Measurements from ENCODE around the gene TANGO6. TPM values are rescaled to one million over a fixed set of nuclear protein-coding genes. Genes with fewer than 3 reads are reported as not detected.
"Not testable (repeated sequence)": the region's sequence is repeated elsewhere in the genome, so short reads cannot be mapped to it uniquely, and the experiment has no call there.

The TANGO6 gene
- total RNA-seq, 1 donor from 2014 or later, result 26.6 TPM

- no peak for DNase-seq (ENCODE audit: low spot score)
These were observed 162.5 kb downstream of the TANGO6 start for GRCh38 chr16:69005641-69006355.

- no peak for DNase-seq (ENCODE audit: low spot score)
These were observed 169.6 kb downstream of the TANGO6 start for GRCh38 chr16:69012906-69013305.

GRCh38 chr16:69013991-69014390 lies 170.7 kb downstream of the TANGO6 start:
- DNase-seq (ENCODE audit: low spot score), result no peak

GRCh38 chr16:69014811-69015210 lies 171.5 kb downstream of the TANGO6 start:
- DNase-seq (ENCODE audit: low spot score), result no peak

- DNase-seq (ENCODE audit: low spot score), result no peak
These were observed 173.9 kb downstream of the TANGO6 start for GRCh38 chr16:69017036-69017783.

GRCh38 chr16:69019811-69020210 lies 176.5 kb downstream of the TANGO6 start:
- DNase-seq (ENCODE audit: low spot score), result no peak

GRCh38 chr16:69029121-69029520 lies 185.8 kb downstream of the TANGO6 start:
- no peak for DNase-seq (ENCODE audit: low spot score)

DNA sequence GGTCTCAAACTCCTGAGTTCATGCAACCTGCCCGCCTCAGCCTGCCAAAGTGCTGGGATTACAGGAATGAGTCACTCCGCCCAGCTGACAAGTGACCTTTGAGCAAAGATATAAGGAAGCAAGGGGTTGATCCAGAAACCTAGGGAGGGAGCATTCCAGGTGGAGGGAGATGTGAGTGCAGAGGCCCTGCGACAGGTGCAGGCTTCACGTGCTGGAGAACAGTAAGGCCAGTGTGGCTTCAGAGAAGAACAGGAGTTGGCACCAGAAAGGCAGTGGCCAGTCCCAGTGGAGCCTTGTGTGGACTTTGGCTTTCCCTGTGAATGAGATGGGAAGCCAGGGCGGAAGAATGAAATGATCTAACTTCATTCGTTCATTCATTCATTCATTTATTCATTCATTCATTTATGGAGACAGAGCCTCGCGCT lies 188.6 kb downstream of the TANGO6 start:
- DNase-seq (ENCODE audit: low spot score), result no peak

GRCh38 chr16:69033151-69033949 lies 190.0 kb downstream of the TANGO6 start:
- no peak for DNase-seq (ENCODE audit: low spot score)

DNA sequence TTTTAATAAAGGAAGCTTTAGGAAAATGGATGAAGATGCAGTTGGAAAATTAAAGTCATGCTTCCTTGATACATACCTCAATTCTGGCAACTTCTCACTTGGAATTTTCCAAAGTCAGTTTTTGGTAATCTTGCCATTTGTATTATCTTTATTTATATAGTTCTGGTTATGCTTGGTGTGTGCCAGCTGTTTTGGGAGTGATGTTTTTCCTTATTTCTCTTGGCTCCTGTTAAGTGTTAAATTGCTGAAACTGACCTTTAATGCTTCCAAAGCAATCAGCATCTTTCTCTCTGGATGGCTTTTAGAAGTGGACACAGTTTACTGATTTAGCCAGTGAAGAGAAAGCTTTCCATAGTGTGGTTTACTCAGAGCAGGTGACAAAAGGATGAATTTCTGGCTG lies 192.0 kb downstream of the TANGO6 start:
- DNase-seq (ENCODE audit: low spot score), result no peak

DNA sequence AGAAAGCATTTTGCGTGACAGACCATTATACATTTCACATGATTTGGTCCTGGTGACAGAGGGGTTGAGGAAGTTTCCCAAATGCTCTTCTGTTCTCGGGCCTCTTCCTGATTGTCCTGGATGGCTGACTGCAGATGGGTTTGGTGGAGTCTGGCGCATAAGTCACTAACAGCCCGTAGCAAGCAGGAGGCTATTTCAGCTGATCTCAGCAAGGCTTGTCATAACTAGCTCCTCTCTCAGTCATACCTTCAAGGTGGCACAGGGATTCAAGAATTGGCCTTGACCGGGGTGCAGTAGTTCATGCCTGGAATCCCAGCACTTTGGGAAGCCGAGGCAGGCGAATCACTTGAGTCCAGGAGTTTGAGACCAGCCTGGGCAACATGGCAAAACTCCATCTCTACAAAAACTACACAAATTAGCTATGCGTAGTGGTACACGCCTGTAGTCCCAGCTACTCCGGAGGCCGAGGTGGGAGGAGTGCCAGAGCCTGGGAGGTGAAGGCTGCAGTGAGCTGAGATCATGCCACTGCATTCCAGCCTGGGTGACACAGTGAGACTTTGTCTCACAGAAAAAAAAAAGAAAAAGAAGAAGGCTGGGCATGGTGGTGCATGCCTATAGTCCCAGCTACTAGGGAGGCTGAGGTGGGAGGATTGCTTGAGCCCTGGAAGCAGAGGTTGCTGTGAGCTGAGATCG lies 193.2 kb downstream of the TANGO6 start:
- DNase-seq (ENCODE audit: low spot score), result no peak

- no peak for DNase-seq (ENCODE audit: low spot score)
These were observed 194.2 kb downstream of the TANGO6 start for GRCh38 chr16:69037373-69038160.

GRCh38 chr16:69039333-69039941 lies 196.1 kb downstream of the TANGO6 start:
- no peak for DNase-seq (ENCODE audit: low spot score)

DNA sequence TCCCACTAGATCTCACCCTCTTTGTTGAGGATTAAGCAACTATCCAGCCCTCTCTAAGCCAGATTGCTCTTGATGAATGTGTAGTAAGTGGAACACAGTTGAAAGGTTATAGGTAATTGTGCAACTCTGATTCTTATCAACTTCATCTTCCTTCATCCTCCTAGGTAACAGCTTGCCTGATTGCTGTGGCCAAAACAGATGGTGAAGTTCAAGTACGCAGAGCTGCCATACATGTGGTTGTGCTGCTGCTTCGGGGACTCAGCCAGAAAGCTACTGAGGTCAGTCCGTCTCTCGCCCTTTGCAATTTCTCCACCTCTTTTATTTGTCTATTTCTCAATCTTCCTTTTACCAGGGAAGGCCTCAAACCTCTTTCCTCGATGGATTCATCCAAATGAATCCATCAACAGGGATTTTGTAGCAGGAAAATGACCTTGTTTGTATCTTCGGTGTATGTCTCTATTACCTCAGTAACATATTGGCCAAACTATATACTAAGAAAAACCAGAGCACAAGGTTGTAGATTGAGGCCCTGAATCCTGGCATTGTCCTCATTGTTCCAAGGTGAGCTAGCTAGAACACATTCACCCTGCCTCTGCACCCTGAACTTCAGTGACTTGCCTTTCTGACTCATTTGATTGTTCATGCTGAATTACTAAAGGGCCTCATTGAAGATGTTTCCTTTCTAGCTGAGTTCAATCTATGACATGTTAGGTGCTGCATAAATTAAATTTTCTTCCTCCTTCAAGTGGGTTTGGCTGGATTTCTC lies 197.0 kb downstream of the TANGO6 start:
- no peak for DNase-seq (ENCODE audit: low spot score)

- DNase-seq (ENCODE audit: low spot score), result no peak
These were observed 205.2 kb downstream of the TANGO6 start for GRCh38 chr16:69048328-69049120.

GRCh38 chr16:69049146-69049545 lies 205.8 kb downstream of the TANGO6 start:
- no peak for DNase-seq (ENCODE audit: low spot score)

DNA sequence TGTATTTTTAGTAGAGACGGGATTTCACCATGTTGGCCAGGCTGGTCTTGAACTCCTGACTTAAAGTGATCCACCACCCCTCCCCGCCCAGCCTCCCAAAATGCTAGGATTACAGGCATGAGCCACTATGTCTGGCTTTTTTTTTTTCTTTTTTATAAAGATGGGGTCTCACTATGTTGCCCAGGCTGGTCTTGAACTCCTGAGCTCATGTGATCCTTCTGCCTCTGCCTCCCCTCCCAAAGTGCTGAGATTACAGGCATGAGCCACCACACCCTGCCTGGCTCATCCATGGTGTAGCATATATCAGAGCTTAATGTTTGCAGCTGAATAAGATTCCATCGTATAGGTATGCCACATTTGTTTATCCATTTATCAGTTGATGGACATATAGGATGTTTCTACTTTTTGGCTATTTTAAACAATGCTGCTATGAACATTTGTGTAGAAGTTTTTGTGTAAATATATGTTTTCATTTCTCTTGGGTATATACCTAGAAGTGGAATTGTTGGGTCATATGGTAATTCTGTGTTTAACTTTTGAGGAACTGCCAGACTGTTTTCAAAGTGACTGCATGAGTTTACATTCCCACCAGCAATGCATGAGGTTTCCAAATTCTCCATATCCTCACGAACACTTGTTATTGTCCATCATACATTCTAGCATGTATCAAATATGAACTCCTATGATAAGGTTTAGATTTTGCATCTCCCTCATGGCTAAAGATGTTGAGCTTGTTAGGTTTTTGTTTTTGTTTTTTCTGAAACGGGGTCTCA lies 206.5 kb downstream of the TANGO6 start:
- DNase-seq (ENCODE audit: low spot score), result no peak

- not testable (repeated sequence) for DNase-seq (ENCODE audit: low spot score)
These were observed 208.1 kb downstream of the TANGO6 start for GRCh38 chr16:69051517-69051830.

All from ureter (tissue), 1 donor.